GM23338 (cell line): ENCODE results near the gene TPO. TPM values are rescaled to one million over a fixed set of nuclear protein-coding genes. Genes with fewer than 3 reads are reported as not detected.

Experiments used
- ATAC-seq: fragments of 200-7000 bp; cut with Tn5 transposase; 3 replicates; pipeline ENCODE4 v1.9.1; 2020
- DNase-seq: peaks from one replicate; pipeline ENCODE4 v3.0.0-alpha.2; 2015; ENCODE audit warnings: low spot score
- H2AFZ ChIP-seq: fragments of 200-600 bp; sonication (generic); 2 replicates; pipeline ENCODE4 v1.8.0; 2016; ENCODE audit warnings: antibody characterized with exemption, mild to moderate bottlenecking, moderate library complexity
- H3F3A ChIP-seq: fragments of 200-600 bp; sonication (generic); replicated peaks from 2 replicates; pipeline ENCODE4 v1.8.0; 2017; ENCODE audit warnings: antibody characterized with exemption, mixed run types, low read depth
- H3K27ac ChIP-seq: fragments of 200-600 bp; sonication (generic); 2 replicates; pipeline ENCODE4 v1.6.1; 2016; ENCODE audit warnings: low read depth
- H3K27me3 ChIP-seq: fragments of 200-600 bp; sonication (generic); 2 replicates; pipeline ENCODE4 v1.8.0; 2016; ENCODE audit warnings: mild to moderate bottlenecking, mixed run types, moderate library complexity; ENCODE audit not compliant: insufficient read depth
- H3K36me3 ChIP-seq: fragments of 200-600 bp; sonication (generic); 2 replicates; pipeline ENCODE4 v1.8.0; 2016; ENCODE audit warnings: mild to moderate bottlenecking; ENCODE audit not compliant: insufficient read depth
- H3K4me1 ChIP-seq: fragments of 200-600 bp; sonication (generic); 2 replicates; pipeline ENCODE4 v1.8.0; 2016; ENCODE audit warnings: mild to moderate bottlenecking, moderate library complexity; ENCODE audit not compliant: insufficient read depth
- H3K4me2 ChIP-seq: fragments of 200-600 bp; sonication (generic); 2 replicates; pipeline ENCODE4 v1.7.1; 2017; ENCODE audit warnings: mixed run types
- H3K4me3 ChIP-seq: fragments of 200-600 bp; sonication (generic); 2 replicates; pipeline ENCODE4 v1.6.1; 2016; ENCODE audit warnings: mixed run types
- H3K79me2 ChIP-seq: fragments of 200-600 bp; sonication (generic); replicated peaks from 2 replicates; pipeline ENCODE4 v1.8.0; 2017; ENCODE audit warnings: mild to moderate bottlenecking; ENCODE audit not compliant: insufficient read depth
- H3K9me2 ChIP-seq: fragments of 200-600 bp; sonication (generic); 2 replicates; pipeline ENCODE4 v1.8.0; 2017; ENCODE audit not compliant: insufficient read depth
- H4K20me1 ChIP-seq: fragments of 200-600 bp; sonication (generic); replicated peaks from 2 replicates; pipeline ENCODE4 v1.8.0; 2017; ENCODE audit warnings: mild to moderate bottlenecking; ENCODE audit not compliant: insufficient read depth
- H3K27ac Mint-ChIP-seq: 2 replicates; pipeline ENCODE4 v1.8.0; 2020; ENCODE audit warnings: inconsistent platforms, mild to moderate bottlenecking, moderate library complexity, mixed read lengths
- H3K27me3 Mint-ChIP-seq: 3 replicates; pipeline ENCODE4 v1.8.0; 2022; ENCODE audit warnings: low read depth, mild to moderate bottlenecking, moderate library complexity, mixed read lengths, inconsistent platforms; ENCODE audit not compliant: insufficient read depth, poor library complexity
- H3K36me3 Mint-ChIP-seq: 3 replicates; pipeline ENCODE4 v1.8.0; 2021; ENCODE audit warnings: low read depth, mild to moderate bottlenecking, inconsistent platforms, moderate library complexity, mixed read lengths
- H3K4me1 Mint-ChIP-seq: 3 replicates; pipeline ENCODE4 v1.8.0; 2020; ENCODE audit warnings: mild to moderate bottlenecking, inconsistent platforms, mixed read lengths
- H3K4me3 Mint-ChIP-seq: 3 replicates; pipeline ENCODE4 v1.8.0; 2021; ENCODE audit warnings: moderate library complexity, mild to moderate bottlenecking, inconsistent platforms, mixed read lengths
- H3K9me3 Mint-ChIP-seq: 3 replicates; pipeline ENCODE4 v1.8.0; 2020; ENCODE audit warnings: moderate library complexity, mild to moderate bottlenecking, inconsistent platforms, mixed read lengths
- CTCF ChIP-seq, 2 experiments: fragments of 200-600 bp in 1 of 2; sonication (generic) in 1 of 2; conservative IDR thresholded peaks; 2 replicates each; pipeline versions ENCODE4 v1.5.1 to v1.6.1; 2016 to 2017; ENCODE audit warnings: antibody characterized with exemption in 2 of 2, low read depth in 2 of 2, mild to moderate bottlenecking in 2 of 2, moderate library complexity in 1 of 2
- EZH2phosphoT487 ChIP-seq: fragments of 200-600 bp; sonication (generic); IDR thresholded peaks from one replicate; pipeline ENCODE4 v1.8.1; 2018; ENCODE audit warnings: antibody characterized with exemption; ENCODE audit not compliant: unreplicated experiment
- NANOG ChIP-seq: IDR thresholded peaks from 2 replicates; pipeline ENCODE4 v1.6.1; 2016; ENCODE audit warnings: antibody characterized with exemption, borderline replicate concordance
- POLR2AphosphoS5 ChIP-seq: IDR thresholded peaks from 2 replicates; pipeline ENCODE4 v1.6.1; 2016; ENCODE audit warnings: antibody characterized with exemption, low read depth
- STAT1 ChIP-seq: IDR thresholded peaks from one replicate; pipeline ENCODE4 v1.6.1; 2016; ENCODE audit warnings: antibody characterized with exemption; ENCODE audit not compliant: unreplicated experiment
- ZNF114 ChIP-seq: fragments of 250-450 bp; sonication (Bioruptor Pico); IDR thresholded peaks from 2 replicates; pipeline ENCODE4 v1.5.0; 2020; ENCODE audit warnings: mild to moderate bottlenecking, moderate library complexity
- ZNF331 ChIP-seq: fragments of 250-450 bp; sonication (Bioruptor Pico); IDR thresholded peaks from 2 replicates; pipeline ENCODE4 v1.5.0; 2020; ENCODE audit warnings: low read depth, mild to moderate bottlenecking, moderate library complexity
- ZNF462 ChIP-seq: fragments of 250-450 bp; sonication (Bioruptor Pico); IDR thresholded peaks from 2 replicates; pipeline ENCODE4 v1.5.0; 2020; ENCODE audit warnings: mild to moderate bottlenecking, moderate library complexity
- polyA plus RNA-seq: library from polyadenylated mRNA; unstranded; fragments of >200 nt; fragmentation: Nextera tagmentation; extraction: Ambion mirVana; gene quantifications from 2 replicates; pipeline ENCODE4 v1.2.1, GENCODE V29; 2016
- total RNA-seq: library from RNA; depleted of rRNA; stranded (reverse); fragments of >200 nt; shearing (Covaris generic); gene quantifications from 2 replicates; pipeline ENCODE4 v1.2.3, GENCODE V29; 2014
- TF ChIP-seq, protein P1 (sequence below): IDR thresholded peaks from 2 replicates; pipeline ENCODE4 v1.6.1; 2016; ENCODE audit warnings: antibody characterized with exemption

The TPO gene
- total and polyA plus RNA-seq, 2 experiments from 2014 or later = 0.74 TPM; not detected in 1

DNA sequence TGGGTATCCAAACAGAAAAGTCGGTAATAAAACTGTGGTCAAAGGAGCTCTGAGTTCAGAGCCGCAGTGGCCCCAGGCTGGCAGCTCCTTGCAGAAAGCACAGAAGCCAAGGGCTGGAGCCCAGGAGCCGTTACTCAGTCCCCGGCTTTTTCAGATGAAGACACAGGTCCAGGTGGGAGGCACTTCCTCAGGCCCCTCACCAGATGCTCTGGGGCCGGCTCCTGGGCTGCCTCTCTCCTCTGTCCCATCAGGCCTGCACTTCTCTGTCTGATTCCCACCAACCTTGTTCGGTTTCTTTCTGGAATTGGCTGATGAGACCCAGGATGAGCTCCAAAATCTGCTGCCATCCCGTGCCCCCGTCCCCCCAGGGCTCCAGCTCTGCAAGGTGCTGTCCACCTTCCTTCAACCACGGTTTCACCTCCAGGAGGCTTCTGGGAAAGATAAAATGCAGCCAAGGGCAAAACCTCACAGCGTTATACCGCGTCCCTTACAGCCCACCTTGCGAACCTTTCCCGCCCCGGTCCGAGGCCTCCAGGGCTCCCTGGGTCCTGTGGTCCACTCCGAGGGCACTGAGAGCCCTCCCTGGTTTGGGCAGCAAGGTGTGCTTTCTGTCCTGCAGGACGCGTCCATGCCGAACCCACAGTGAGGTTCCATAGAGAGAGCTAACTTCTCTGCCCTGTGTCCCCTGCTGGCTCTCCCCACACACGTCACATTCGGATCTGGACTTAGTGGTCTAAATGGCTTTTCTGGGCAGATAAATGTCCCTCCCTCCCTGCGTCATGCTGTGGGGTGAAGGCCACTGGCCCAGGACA is 102.9 kb downstream of the TPO start:
- no peaks in the 10 kb centered on the region for H4K20me1 ChIP-seq
- Mint-ChIP-seq H3K4me1 (0 out of 3 replicates have a peak, but pooled peaks cover 3% of the 10 kb centered on the region), H3K27ac (no peak overlapping the region), H3K4me3 (no peak overlapping the region), H3K36me3 (no peaks in the 10 kb centered on the region), H3K9me3 (no peaks in the 10 kb centered on the region), H3K27me3 (peaks cover 6% of the 10 kb centered on the region)
- H3K4me3 ChIP-seq = no peak overlapping the region
- H3K27ac ChIP-seq = no peak overlapping the region
- no peak overlapping the region for H2AFZ ChIP-seq
- TF ChIP-seq NANOG = no peak
- no peak for TF ChIP-seq ZNF331 (CRISPR knock-in tag)
- no peak for TF ChIP-seq POLR2AphosphoS5
- TF ChIP-seq CTCF (conservative IDR thresholded peaks at IDR 0.05; ENCODE audit: low read depth in 2 of 2) = no peak
- no peak for TF ChIP-seq STAT1
- TF ChIP-seq, protein P1, sequence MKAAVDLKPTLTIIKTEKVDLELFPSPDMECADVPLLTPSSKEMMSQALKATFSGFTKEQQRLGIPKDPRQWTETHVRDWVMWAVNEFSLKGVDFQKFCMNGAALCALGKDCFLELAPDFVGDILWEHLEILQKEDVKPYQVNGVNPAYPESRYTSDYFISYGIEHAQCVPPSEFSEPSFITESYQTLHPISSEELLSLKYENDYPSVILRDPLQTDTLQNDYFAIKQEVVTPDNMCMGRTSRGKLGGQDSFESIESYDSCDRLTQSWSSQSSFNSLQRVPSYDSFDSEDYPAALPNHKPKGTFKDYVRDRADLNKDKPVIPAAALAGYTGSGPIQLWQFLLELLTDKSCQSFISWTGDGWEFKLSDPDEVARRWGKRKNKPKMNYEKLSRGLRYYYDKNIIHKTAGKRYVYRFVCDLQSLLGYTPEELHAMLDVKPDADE = no peak
- no peak for TF ChIP-seq ZNF114 (CRISPR knock-in tag)
- no peak for TF ChIP-seq ZNF462
- no peak for TF ChIP-seq EZH2phosphoT487
- no peaks in the 10 kb centered on the region for H3K27me3 ChIP-seq
- H3K36me3 ChIP-seq = no peaks in the 10 kb centered on the region
- no peaks in the 10 kb centered on the region for H3K9me2 ChIP-seq
- no peak for ATAC-seq
- DNase-seq = no peak
- H3K4me1 ChIP-seq = no peaks in the 10 kb centered on the region
- H3F3A ChIP-seq = no peaks in the 10 kb centered on the region
- no peak overlapping the region for H3K4me2 ChIP-seq
- H3K79me2 ChIP-seq = no peaks in the 10 kb centered on the region
